Peyer's patch (tissue), 4 donors: ENCODE results near the gene ARFIP1.

ENCODE experiments used
- CTCF ChIP-seq, 6 experiments: fragments of 450-650 bp in 4 of 6; fragments of 200-600 bp in 2 of 6; sonication (generic) in 1 of 6; IDR thresholded peaks; one replicate each; pipeline ENCODE4 v1.5.1; 2017 to 2019; ENCODE audit warnings: antibody characterized with exemption in 6 of 6, mild to moderate bottlenecking in 3 of 6, moderate library complexity in 1 of 6
- POLR2A ChIP-seq, 2 donors: fragments of 450-650 bp; IDR thresholded peaks; one replicate each; pipeline ENCODE4 v1.5.1; 2017; ENCODE audit warnings: antibody characterized with exemption in 2 of 2, mild to moderate bottlenecking in 2 of 2, moderate library complexity in 2 of 2

GRCh38 chr4:152900395-152900794 is 120.6 kb downstream of the ARFIP1 start:
- TF ChIP-seq CTCF (IDR thresholded peaks at IDR 0.05), result no peak
- no peak for TF ChIP-seq POLR2A (IDR thresholded peaks at IDR 0.05)
